Measurements from ENCODE around the gene ASIC2.

- no peak for TF ChIP-seq POLR2A (IDR thresholded peaks at IDR 0.05)
- no peak for TF ChIP-seq CTCF (IDR thresholded peaks at IDR 0.05)
Measured at GRCh38 chr17:33016920-33017319, 276.2 kb downstream of the ASIC2 start.

Measured in vagina (tissue), 2 donors.